ENCODE results near the gene ROR1. TPM values are rescaled to one million over a fixed set of nuclear protein-coding genes. Genes with fewer than 3 reads are reported as not detected.

The ROR1 gene
- total and polyA plus RNA-seq, 3 donors from 2014 or later, result 3.3 to 5.1 (median 4.6) TPM

GRCh38 chr1:63922848-63923247, 149.0 kb downstream of the ROR1 start:
- DNase-seq, result no peak
- H3K36me3 ChIP-seq (ENCODE audit: low read depth, missing control alignments), result no peaks in the 10 kb centered on the region
- 91 to 94% methylated on average over 6 of the region's 6 CpGs for WGBS, 2 donors
- peaks cover 11% of the 10 kb centered on the region for H3K4me1 ChIP-seq
- TF ChIP-seq CTCF (IDR thresholded peaks at IDR 0.05) (no peak), POLR2A (IDR thresholded peaks at IDR 0.05) (no peak)
- H3K9me3 ChIP-seq, result no peaks in the 10 kb centered on the region
- no peak overlapping the region for H3K4me3 ChIP-seq
- H3K27me3 ChIP-seq, result no peaks in the 10 kb centered on the region
- intact Hi-C loops (cut with DNase I; ENCODE audit: low total_unique reads), result no loop called here
- no peak overlapping the region for H3K27ac ChIP-seq

- Histone ChIP-seq H3K9me3 (no peaks in the 10 kb centered on the region), H3K4me3 (no peak overlapping the region), H3K27me3 (no peaks in the 10 kb centered on the region), H3K36me3 (ENCODE audit: low read depth, missing control alignments) (no peaks in the 10 kb centered on the region), H3K27ac (no peak overlapping the region), H3K4me1 (peaks cover 16% of the 10 kb centered on the region)
- no peak for DNase-seq
- TF ChIP-seq CTCF (IDR thresholded peaks at IDR 0.05), result no peak
- no peak for TF ChIP-seq POLR2A (IDR thresholded peaks at IDR 0.05)
- intact Hi-C loops (cut with DNase I; ENCODE audit: low total_unique reads), result no loop called here
- 96 to 97% methylated on average over 2 of the region's 2 CpGs for WGBS, 2 donors
Observed at GRCh38 chr1:63923302-63923701, 149.5 kb downstream of the ROR1 start.

- H3K4me3 ChIP-seq, result no peak overlapping the region
- H3K27ac ChIP-seq, result no peak overlapping the region
- H3K9me3 ChIP-seq, result no peaks in the 10 kb centered on the region
- no peaks in the 10 kb centered on the region for H3K36me3 ChIP-seq (ENCODE audit: low read depth, missing control alignments)
- DNase-seq, result no peak
- 92 to 94% methylated on average over 3 of the region's 3 CpGs for WGBS, 2 donors
- peaks cover 15% of the 10 kb centered on the region for H3K4me1 ChIP-seq
- no peaks in the 10 kb centered on the region for H3K27me3 ChIP-seq
- intact Hi-C loops (cut with DNase I; ENCODE audit: low total_unique reads), result no loop called here
- TF ChIP-seq POLR2A (IDR thresholded peaks at IDR 0.05) (no peak), CTCF (IDR thresholded peaks at IDR 0.05) (no peak)
Observed at GRCh38 chr1:63924600-63924999, 150.8 kb downstream of the ROR1 start.

- H3K4me3 ChIP-seq, result no peak overlapping the region
- TF ChIP-seq POLR2A (IDR thresholded peaks at IDR 0.05), result no peak
- no peaks in the 10 kb centered on the region for H3K36me3 ChIP-seq (ENCODE audit: low read depth, missing control alignments)
- DNase-seq, result no peak
- H3K27ac ChIP-seq, result no peak overlapping the region
- no peaks in the 10 kb centered on the region for H3K27me3 ChIP-seq
- WGBS, 2 donors, result 50 to 54% methylated on average over 7 of the region's 7 CpGs
- H3K4me1 ChIP-seq, result peaks cover 12% of the 10 kb centered on the region
- intact Hi-C loops (cut with DNase I; ENCODE audit: low total_unique reads), result no loop called here
- H3K9me3 ChIP-seq, result no peaks in the 10 kb centered on the region
Observed at GRCh38 chr1:63928186-63929105, 154.6 kb downstream of the ROR1 start.

DNA sequence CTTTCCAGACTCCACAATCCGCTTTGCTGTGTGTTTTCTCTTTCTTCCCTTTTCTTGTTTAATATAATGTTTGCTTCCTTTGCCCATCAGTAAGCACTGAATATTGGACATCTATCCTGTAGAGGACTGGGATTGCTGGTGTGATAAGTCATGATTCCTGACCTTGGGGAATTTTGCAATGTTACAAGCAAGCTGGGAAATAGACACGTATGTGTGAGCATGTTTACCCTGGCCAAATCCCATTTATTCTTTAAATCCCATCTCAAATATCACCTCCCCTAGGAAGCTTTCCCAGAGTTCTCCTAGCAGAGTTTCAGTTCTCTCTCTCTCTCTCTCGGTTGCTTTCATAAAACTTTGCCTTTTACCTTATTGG, 155.3 kb downstream of the ROR1 start:
- Histone ChIP-seq H3K27ac (no peak overlapping the region), H3K4me3 (no peak overlapping the region), H3K9me3 (no peaks in the 10 kb centered on the region), H3K4me1 (peaks cover 12% of the 10 kb centered on the region), H3K36me3 (ENCODE audit: low read depth, missing control alignments) (no peaks in the 10 kb centered on the region), H3K27me3 (no peaks in the 10 kb centered on the region)
- no peak for DNase-seq
- TF ChIP-seq POLR2A (IDR thresholded peaks at IDR 0.05), result no peak
- intact Hi-C loops (cut with DNase I; ENCODE audit: low total_unique reads), result no loop called here
- 49 to 73% methylated on average over 3 of the region's 3 CpGs for WGBS, 2 donors

DNA sequence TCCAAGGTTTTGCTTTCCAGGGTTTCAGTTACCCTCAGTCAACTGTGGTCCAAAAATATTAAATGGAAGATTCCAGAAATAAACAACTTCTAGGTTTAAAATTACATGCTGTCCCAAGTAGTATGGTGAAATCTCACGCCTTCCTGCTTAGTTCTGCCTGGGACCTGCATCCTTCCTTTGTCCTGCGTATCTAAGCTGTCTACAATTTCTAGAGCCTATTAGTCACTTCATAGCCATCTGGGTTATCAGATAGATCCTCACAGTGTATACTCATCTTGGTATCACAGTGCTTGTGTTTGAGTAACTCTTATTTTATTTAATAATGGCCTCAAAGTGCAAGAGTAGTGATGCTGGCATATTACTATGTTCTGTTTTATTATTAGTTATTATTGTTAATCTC, 157.7 kb downstream of the ROR1 start:
- no peaks in the 10 kb centered on the region for H3K36me3 ChIP-seq (ENCODE audit: low read depth, missing control alignments)
- no peak for DNase-seq
- TF ChIP-seq POLR2A (IDR thresholded peaks at IDR 0.05) (no peak), CTCF (IDR thresholded peaks at IDR 0.05) (no peak)
- intact Hi-C loops (cut with DNase I; ENCODE audit: low total_unique reads), result no loop called here
- H3K9me3 ChIP-seq, result no peaks in the 10 kb centered on the region
- H3K4me3 ChIP-seq, result no peak overlapping the region
- 88 to 93% methylated on average over 2 of the region's 2 CpGs for whole genome bisulfite sequencing, 2 donors
- H3K27me3 ChIP-seq, result no peaks in the 10 kb centered on the region
- no peak overlapping the region for H3K27ac ChIP-seq
- peaks cover 12% of the 10 kb centered on the region for H3K4me1 ChIP-seq

All from testis (tissue), 3 donors.